Caco-2 (cell line): ENCODE data around the gene PPL. TPM values are rescaled to one million over a fixed set of nuclear protein-coding genes. Genes with fewer than 3 reads are reported as not detected.

Source experiments
- BruUV-seq: library from RNA; stranded (reverse); fragments of 400-500 nt; replicated peaks from 2 replicates; lab custom pipeline; 2021; lab: Mats Ljungman, UMichigan
- CTCF ChIA-PET: fragments of 300-600 bp; sonication (Branson Sonifier 250); formaldehyde crosslinking; loops from one replicate; lab custom pipeline; 2022; ENCODE audit warnings: antibody characterized with exemption; lab: Charles Lee
- POLR2A ChIA-PET: fragments of 300-600 bp; sonication (Branson Sonifier 250); formaldehyde crosslinking; loops from one replicate; lab custom pipeline; 2022; ENCODE audit warnings: antibody characterized with exemption; lab: Charles Lee
- DNase-seq, 2 experiments: peaks; one replicate each; pipeline versions ENCODE4 v3.0.0 to v3.0.0-alpha.2; 2020 to 2022
- H3K27me3 ChIP-seq: replicated peaks from 2 replicates; pipeline ENCODE4 v1.6.0; 2011; ENCODE audit warnings: low read length; ENCODE audit not compliant: control insufficient read depth, insufficient read depth
- H3K36me3 ChIP-seq: 2 replicates; pipeline ENCODE4 v1.5.1; 2011; ENCODE audit warnings: low read length; ENCODE audit not compliant: control insufficient read depth, insufficient read depth
- H3K4me1 ChIP-seq: fragments of 250-450 bp; sonication (Bioruptor Pico); 2 replicates; pipeline ENCODE4 v1.5.1; 2020; ENCODE audit warnings: mild to moderate bottlenecking
- H3K4me3 ChIP-seq: 2 replicates; pipeline ENCODE4 v1.5.1; 2011; ENCODE audit warnings: low read depth, mild to moderate bottlenecking, control low read depth, low read length
- H3K9me3 ChIP-seq: fragments of 250-450 bp; sonication (Bioruptor Pico); 2 replicates; pipeline ENCODE4 v1.5.1; 2020; ENCODE audit warnings: mild to moderate bottlenecking, moderate library complexity
- H3K27ac Mint-ChIP-seq: one replicate; pipeline ENCODE4 v1.8.0; 2022; ENCODE audit warnings: mixed read lengths; ENCODE audit not compliant: unreplicated experiment
- H3K27me3 Mint-ChIP-seq: one replicate; pipeline ENCODE4 v1.8.0; 2022; ENCODE audit warnings: mixed read lengths; ENCODE audit not compliant: insufficient read depth, unreplicated experiment
- H3K36me3 Mint-ChIP-seq: one replicate; pipeline ENCODE4 v1.8.0; 2022; ENCODE audit warnings: mild to moderate bottlenecking, mixed read lengths; ENCODE audit not compliant: insufficient read depth, unreplicated experiment
- H3K4me1 Mint-ChIP-seq: one replicate; pipeline ENCODE4 v1.8.0; 2022; ENCODE audit warnings: low read depth, mixed read lengths; ENCODE audit not compliant: unreplicated experiment
- H3K4me3 Mint-ChIP-seq: one replicate; pipeline ENCODE4 v1.8.0; 2022; ENCODE audit warnings: mild to moderate bottlenecking, moderate library complexity, mixed read lengths; ENCODE audit not compliant: unreplicated experiment
- H3K9me3 Mint-ChIP-seq: one replicate; pipeline ENCODE4 v1.8.0; 2022; ENCODE audit warnings: mixed read lengths; ENCODE audit not compliant: unreplicated experiment
- intact Hi-C: fragments of 100-400 bp; cut with micrococcal nuclease; formaldehyde crosslinking; loops from one replicate; pipeline ENCODE4 v1.10.0; 2022; ENCODE audit not compliant: unreplicated experiment
- total RNA-seq: library from RNA; stranded (reverse); gene quantifications from 2 replicates; pipeline ENCODE4 v1.2.3, GENCODE V29; 2022
- TF ChIP-seq, protein P1 (sequence below), 2 experiments: fragments of 200-600 bp in 1 of 2; IDR thresholded peaks; 1 replicate in 1 of 2; 2 replicates in 1 of 2; pipeline versions ENCODE4 v1.5.1 to v1.8.0; 2011 to 2022; ENCODE audit warnings: antibody characterized with exemption in 1 of 2, control low read depth in 1 of 2, inconsistent platforms in 1 of 2, low read depth in 1 of 2, low read length in 1 of 2, mild to moderate bottlenecking in 1 of 2, moderate library complexity in 1 of 2; ENCODE audit not compliant: insufficient read depth in 1 of 2, severe bottlenecking in 1 of 2, unreplicated experiment in 1 of 2

Gene PPL
- total RNA-seq, 1 experiment from 2014 or later = 68.1 TPM

- H3K4me1 ChIP-seq = no peaks in the 10 kb centered on the region
- Mint-ChIP-seq H3K27ac (no peak overlapping the region), H3K4me1 (no peaks in the 10 kb centered on the region), H3K4me3 (no peak overlapping the region), H3K9me3 (no peaks in the 10 kb centered on the region), H3K36me3 (peaks cover 89% of the 10 kb centered on the region), H3K27me3 (no peaks in the 10 kb centered on the region)
- BruUV-seq = no TSS peak
- H3K4me3 ChIP-seq = no peak overlapping the region
- ChIA-PET CTCF (interaction anchor here (0.6 kb wide), 1 partner anchor 15 kb away, joined by 3 read pairs; no protein-coding TSS in a partner anchor), POLR2A (no interaction called here)
- intact Hi-C loops = no loop called here
- TF ChIP-seq, protein P1, sequence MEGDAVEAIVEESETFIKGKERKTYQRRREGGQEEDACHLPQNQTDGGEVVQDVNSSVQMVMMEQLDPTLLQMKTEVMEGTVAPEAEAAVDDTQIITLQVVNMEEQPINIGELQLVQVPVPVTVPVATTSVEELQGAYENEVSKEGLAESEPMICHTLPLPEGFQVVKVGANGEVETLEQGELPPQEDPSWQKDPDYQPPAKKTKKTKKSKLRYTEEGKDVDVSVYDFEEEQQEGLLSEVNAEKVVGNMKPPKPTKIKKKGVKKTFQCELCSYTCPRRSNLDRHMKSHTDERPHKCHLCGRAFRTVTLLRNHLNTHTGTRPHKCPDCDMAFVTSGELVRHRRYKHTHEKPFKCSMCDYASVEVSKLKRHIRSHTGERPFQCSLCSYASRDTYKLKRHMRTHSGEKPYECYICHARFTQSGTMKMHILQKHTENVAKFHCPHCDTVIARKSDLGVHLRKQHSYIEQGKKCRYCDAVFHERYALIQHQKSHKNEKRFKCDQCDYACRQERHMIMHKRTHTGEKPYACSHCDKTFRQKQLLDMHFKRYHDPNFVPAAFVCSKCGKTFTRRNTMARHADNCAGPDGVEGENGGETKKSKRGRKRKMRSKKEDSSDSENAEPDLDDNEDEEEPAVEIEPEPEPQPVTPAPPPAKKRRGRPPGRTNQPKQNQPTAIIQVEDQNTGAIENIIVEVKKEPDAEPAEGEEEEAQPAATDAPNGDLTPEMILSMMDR (IDR thresholded peaks at IDR 0.05; ENCODE audit: insufficient read depth in 1 of 2, low read depth in 1 of 2, low read length in 1 of 2, severe bottlenecking in 1 of 2, unreplicated experiment in 1 of 2) = no peak
- no peaks in the 10 kb centered on the region for H3K27me3 ChIP-seq
- no peaks in the 10 kb centered on the region; the same call in none of the 2 replicates for H3K36me3 ChIP-seq
- DNase-seq = no peak
- H3K9me3 ChIP-seq = no peaks in the 10 kb centered on the region
Measured at GRCh38 chr16:4880006-4880580, 56.9 kb downstream of the PPL start.

GRCh38 chr16:4879049-4879448 lies 57.9 kb downstream of the PPL start:
- H3K36me3 Mint-ChIP-seq = peaks cover 85% of the 10 kb centered on the region
- TF ChIP-seq, protein P1 (IDR thresholded peaks at IDR 0.05; ENCODE audit: insufficient read depth in 1 of 2, low read depth in 1 of 2, low read length in 1 of 2, severe bottlenecking in 1 of 2, unreplicated experiment in 1 of 2) = no peak
- Histone ChIP-seq H3K9me3 (no peaks in the 10 kb centered on the region), H3K4me1 (no peaks in the 10 kb centered on the region), H3K36me3 (no peaks in the 10 kb centered on the region; the same call in none of the 2 replicates), H3K27me3 (no peaks in the 10 kb centered on the region), H3K4me3 (no peak overlapping the region)
- H3K27ac Mint-ChIP-seq = no peak overlapping the region
- ChIA-PET POLR2A (no interaction called here), CTCF (no interaction called here)
- no peaks in the 10 kb centered on the region for H3K4me1 Mint-ChIP-seq
- BruUV-seq = no TSS peak
- no peak overlapping the region for H3K4me3 Mint-ChIP-seq
- no peaks in the 10 kb centered on the region for H3K27me3 Mint-ChIP-seq
- intact Hi-C loops = no loop called here
- no peaks in the 10 kb centered on the region for H3K9me3 Mint-ChIP-seq
- no peak for DNase-seq

GRCh38 chr16:4877380-4877685 lies 59.6 kb downstream of the PPL start:
- Histone ChIP-seq H3K4me3 (no peak overlapping the region), H3K4me1 (no peaks in the 10 kb centered on the region), H3K36me3 (peaks cover 3% of the 10 kb centered on the region), H3K9me3 (no peaks in the 10 kb centered on the region), H3K27me3 (no peaks in the 10 kb centered on the region)
- H3K4me3 Mint-ChIP-seq = no peak overlapping the region
- no peak for DNase-seq
- peaks cover 84% of the 10 kb centered on the region for H3K36me3 Mint-ChIP-seq
- peak overlapping the region; percentile 71 for H3K27ac Mint-ChIP-seq
- H3K4me1 Mint-ChIP-seq = no peaks in the 10 kb centered on the region
- TF ChIP-seq, protein P1 (IDR thresholded peaks at IDR 0.05; ENCODE audit: insufficient read depth in 1 of 2, low read depth in 1 of 2, low read length in 1 of 2, severe bottlenecking in 1 of 2, unreplicated experiment in 1 of 2) = no peak
- H3K9me3 Mint-ChIP-seq = no peaks in the 10 kb centered on the region
- intact Hi-C loops = no loop called here
- ChIA-PET CTCF (no interaction called here), POLR2A (no interaction called here)
- no peaks in the 10 kb centered on the region for H3K27me3 Mint-ChIP-seq
- BruUV-seq = no TSS peak
